HepG2 (cell line): ENCODE results near the gene C20orf204.

Experiments
- CEBPB ChIP-seq: IDR thresholded peaks from 2 replicates; pipeline ENCODE4 v1.6.1; 2011; ENCODE audit warnings: low read depth, low read length, improper control_type of control experiment, borderline replicate concordance
- PHF21A ChIP-seq: sonication (generic); formaldehyde crosslinking; IDR thresholded peaks from 2 replicates; pipeline ENCODE4 v1.5.0; 2020; ENCODE audit warnings: mild to moderate bottlenecking, missing genetic modification reagents
- RBAK ChIP-seq: sonication (generic); formaldehyde crosslinking; IDR thresholded peaks from 2 replicates; pipeline ENCODE4 v1.5.1; 2020; ENCODE audit warnings: mild to moderate bottlenecking, missing genetic modification reagents
- RFX5 ChIP-seq: IDR thresholded peaks from 2 replicates; pipeline ENCODE4 v1.6.1; 2011; ENCODE audit warnings: low read depth, low read length, improper control_type of control experiment
- TAF1 ChIP-seq: sonication (generic); formaldehyde crosslinking; IDR thresholded peaks from 2 replicates; pipeline ENCODE4 v1.4.0; 2020; ENCODE audit warnings: missing genetic modification reagents
- YY1 ChIP-seq: IDR thresholded peaks from 2 replicates; pipeline ENCODE4 v1.6.1; 2011; ENCODE audit warnings: low read length, low read depth, moderate library complexity, mild to moderate bottlenecking; ENCODE audit not compliant: insufficient read depth, insufficient replicate concordance
- ZNF12 ChIP-seq: sonication (generic); formaldehyde crosslinking; IDR thresholded peaks from 2 replicates; pipeline ENCODE4 v1.5.0; 2020; ENCODE audit warnings: missing genetic modification reagents
- ZNF33B ChIP-seq: sonication (generic); formaldehyde crosslinking; IDR thresholded peaks from 2 replicates; pipeline ENCODE4 v1.5.1; 2020; ENCODE audit warnings: mild to moderate bottlenecking, missing genetic modification reagents
- ZNF547 ChIP-seq: sonication (generic); formaldehyde crosslinking; IDR thresholded peaks from 2 replicates; pipeline ENCODE4 v1.5.1; 2020; ENCODE audit warnings: mild to moderate bottlenecking, missing genetic modification reagents
- TF ChIP-seq, protein P1 (sequence below): sonication (generic); formaldehyde crosslinking; IDR thresholded peaks from 2 replicates; pipeline ENCODE4 v1.5.0; 2020; ENCODE audit warnings: missing genetic modification reagents
- TF ChIP-seq, protein P2 (sequence below): sonication (generic); formaldehyde crosslinking; IDR thresholded peaks from 2 replicates; pipeline ENCODE4 v1.5.0; 2020; ENCODE audit warnings: mild to moderate bottlenecking, missing genetic modification reagents, moderate library complexity

DNA sequence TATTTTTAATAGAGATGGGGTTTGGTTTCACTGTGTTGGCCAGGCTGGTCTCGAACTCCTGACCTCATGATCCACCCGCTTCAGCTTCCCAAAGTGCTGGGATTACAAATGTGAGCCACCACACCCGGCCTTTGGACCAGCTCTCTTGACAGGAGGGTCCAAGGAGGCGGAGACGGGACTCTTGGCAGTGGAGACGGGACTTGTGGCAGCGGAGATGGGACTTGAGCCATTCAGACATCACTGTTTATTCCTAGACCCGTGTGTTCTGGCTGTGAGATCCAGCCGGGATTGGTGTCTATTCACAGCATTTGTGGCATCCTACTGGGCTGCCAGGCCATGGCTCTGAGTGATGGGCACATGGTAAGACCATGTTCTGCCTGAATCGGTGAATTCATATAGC lies 29.5 kb upstream of the C20orf204 start:
- no peak for TF ChIP-seq ZNF33B (CRISPR knock-in tag)
- TF ChIP-seq TAF1 (CRISPR knock-in tag), result no peak
- TF ChIP-seq, protein P1, sequence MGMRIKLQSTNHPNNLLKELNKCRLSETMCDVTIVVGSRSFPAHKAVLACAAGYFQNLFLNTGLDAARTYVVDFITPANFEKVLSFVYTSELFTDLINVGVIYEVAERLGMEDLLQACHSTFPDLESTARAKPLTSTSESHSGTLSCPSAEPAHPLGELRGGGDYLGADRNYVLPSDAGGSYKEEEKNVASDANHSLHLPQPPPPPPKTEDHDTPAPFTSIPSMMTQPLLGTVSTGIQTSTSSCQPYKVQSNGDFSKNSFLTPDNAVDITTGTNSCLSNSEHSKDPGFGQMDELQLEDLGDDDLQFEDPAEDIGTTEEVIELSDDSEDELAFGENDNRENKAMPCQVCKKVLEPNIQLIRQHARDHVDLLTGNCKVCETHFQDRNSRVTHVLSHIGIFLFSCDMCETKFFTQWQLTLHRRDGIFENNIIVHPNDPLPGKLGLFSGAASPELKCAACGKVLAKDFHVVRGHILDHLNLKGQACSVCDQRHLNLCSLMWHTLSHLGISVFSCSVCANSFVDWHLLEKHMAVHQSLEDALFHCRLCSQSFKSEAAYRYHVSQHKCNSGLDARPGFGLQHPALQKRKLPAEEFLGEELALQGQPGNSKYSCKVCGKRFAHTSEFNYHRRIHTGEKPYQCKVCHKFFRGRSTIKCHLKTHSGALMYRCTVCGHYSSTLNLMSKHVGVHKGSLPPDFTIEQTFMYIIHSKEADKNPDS (CRISPR knock-in tag), result no peak
- TF ChIP-seq, protein P2, sequence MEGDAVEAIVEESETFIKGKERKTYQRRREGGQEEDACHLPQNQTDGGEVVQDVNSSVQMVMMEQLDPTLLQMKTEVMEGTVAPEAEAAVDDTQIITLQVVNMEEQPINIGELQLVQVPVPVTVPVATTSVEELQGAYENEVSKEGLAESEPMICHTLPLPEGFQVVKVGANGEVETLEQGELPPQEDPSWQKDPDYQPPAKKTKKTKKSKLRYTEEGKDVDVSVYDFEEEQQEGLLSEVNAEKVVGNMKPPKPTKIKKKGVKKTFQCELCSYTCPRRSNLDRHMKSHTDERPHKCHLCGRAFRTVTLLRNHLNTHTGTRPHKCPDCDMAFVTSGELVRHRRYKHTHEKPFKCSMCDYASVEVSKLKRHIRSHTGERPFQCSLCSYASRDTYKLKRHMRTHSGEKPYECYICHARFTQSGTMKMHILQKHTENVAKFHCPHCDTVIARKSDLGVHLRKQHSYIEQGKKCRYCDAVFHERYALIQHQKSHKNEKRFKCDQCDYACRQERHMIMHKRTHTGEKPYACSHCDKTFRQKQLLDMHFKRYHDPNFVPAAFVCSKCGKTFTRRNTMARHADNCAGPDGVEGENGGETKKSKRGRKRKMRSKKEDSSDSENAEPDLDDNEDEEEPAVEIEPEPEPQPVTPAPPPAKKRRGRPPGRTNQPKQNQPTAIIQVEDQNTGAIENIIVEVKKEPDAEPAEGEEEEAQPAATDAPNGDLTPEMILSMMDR, result no peak
- TF ChIP-seq YY1, result no peak
- no peak for TF ChIP-seq CEBPB
- TF ChIP-seq RBAK, result no peak
- no peak for TF ChIP-seq ZNF12 (CRISPR knock-in tag)
- TF ChIP-seq ZNF547 (CRISPR knock-in tag), result no peak
- TF ChIP-seq RFX5, result no peak
- TF ChIP-seq PHF21A (CRISPR knock-in tag), result no peak
